ENCODE data around the gene CARHSP1. TPM values are rescaled to one million over a fixed set of nuclear protein-coding genes. Genes with fewer than 3 reads are reported as not detected.

The CARHSP1 gene
- total and polyA plus RNA-seq, 8 donors = 19.8 to 78.7 (median 32.3) TPM

- Histone ChIP-seq H3K27me3 (no peaks in the 10 kb centered on the region), H3K4me3 (peak overlapping the region; percentile 57 to 87 (median 58)), H3K27ac (peak overlapping the region; percentile 57 to 90 (median 86)), H3K9me3 (no peaks in the 10 kb centered on the region), H3K4me1 (peaks cover 11 to 57% (median 31%) of the 10 kb centered on the region in 3 donors), H3K36me3 (no peaks in the 10 kb centered on the region)
- FAIRE-seq (no peak), DNase-seq (peak in 5 of 6 donors; percentile 45 to 81 (median 74)), ATAC-seq (no peak)
- 1 to 3% methylated on average over 35 of the region's 35 CpGs for WGBS, 2 donors
- TF ChIP-seq, protein P1, sequence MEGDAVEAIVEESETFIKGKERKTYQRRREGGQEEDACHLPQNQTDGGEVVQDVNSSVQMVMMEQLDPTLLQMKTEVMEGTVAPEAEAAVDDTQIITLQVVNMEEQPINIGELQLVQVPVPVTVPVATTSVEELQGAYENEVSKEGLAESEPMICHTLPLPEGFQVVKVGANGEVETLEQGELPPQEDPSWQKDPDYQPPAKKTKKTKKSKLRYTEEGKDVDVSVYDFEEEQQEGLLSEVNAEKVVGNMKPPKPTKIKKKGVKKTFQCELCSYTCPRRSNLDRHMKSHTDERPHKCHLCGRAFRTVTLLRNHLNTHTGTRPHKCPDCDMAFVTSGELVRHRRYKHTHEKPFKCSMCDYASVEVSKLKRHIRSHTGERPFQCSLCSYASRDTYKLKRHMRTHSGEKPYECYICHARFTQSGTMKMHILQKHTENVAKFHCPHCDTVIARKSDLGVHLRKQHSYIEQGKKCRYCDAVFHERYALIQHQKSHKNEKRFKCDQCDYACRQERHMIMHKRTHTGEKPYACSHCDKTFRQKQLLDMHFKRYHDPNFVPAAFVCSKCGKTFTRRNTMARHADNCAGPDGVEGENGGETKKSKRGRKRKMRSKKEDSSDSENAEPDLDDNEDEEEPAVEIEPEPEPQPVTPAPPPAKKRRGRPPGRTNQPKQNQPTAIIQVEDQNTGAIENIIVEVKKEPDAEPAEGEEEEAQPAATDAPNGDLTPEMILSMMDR (IDR thresholded peaks at IDR 0.05) = no peak
- intact Hi-C loops (cut with DNase I) = no loop called here
Measured at GRCh38 chr16:8867216-8867931, 1.4 kb downstream of the CARHSP1 start.

DNA sequence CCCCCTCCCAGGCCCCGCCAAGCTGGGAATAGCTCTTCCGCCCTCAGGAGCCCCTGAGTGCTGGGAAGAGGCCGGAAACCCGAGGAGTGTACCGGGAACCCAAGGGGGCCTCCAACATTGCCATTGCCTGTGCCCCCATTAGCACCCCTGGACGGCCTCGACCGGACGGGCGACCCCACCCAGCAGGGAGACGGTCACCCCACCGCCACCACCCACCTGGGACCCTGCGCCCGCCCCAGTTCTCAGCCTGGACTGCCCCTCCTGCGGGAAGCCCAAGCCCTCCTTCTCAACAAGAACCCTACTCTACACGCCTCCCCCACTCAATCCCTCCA is 2.0 kb downstream of the CARHSP1 start:
- no peaks in the 10 kb centered on the region for H3K9me3 ChIP-seq
- FAIRE-seq = no peak
- ATAC-seq = no peak
- TF ChIP-seq, protein P1 (IDR thresholded peaks at IDR 0.05) = no peak
- intact Hi-C loops (cut with DNase I) = no loop called here
- peak overlapping the region; percentile 57 to 87 (median 58) for H3K4me3 ChIP-seq
- WGBS, 2 donors = 17 to 45% methylated on average over 13 to 16 of the region's 16 CpGs
- peak in 1 of 6 donors; percentile 83 for DNase-seq
- H3K4me1 ChIP-seq = peaks cover 11 to 63% (median 31%) of the 10 kb centered on the region in 3 donors
- H3K27ac ChIP-seq = peak overlapping the region; percentile 22 to 90 (median 73)
- H3K36me3 ChIP-seq = no peaks in the 10 kb centered on the region
- no peaks in the 10 kb centered on the region for H3K27me3 ChIP-seq

- ATAC-seq (no peak), FAIRE-seq (no peak), DNase-seq (peak in 2 of 6 donors; percentile 36 to 73)
- no peaks in the 10 kb centered on the region for H3K9me3 ChIP-seq
- intact Hi-C loops (cut with DNase I) = no loop called here
- TF ChIP-seq, protein P1 (IDR thresholded peaks at IDR 0.05) = no peak
- H3K36me3 ChIP-seq = no peaks in the 10 kb centered on the region
- H3K27me3 ChIP-seq = no peaks in the 10 kb centered on the region
- WGBS, 2 donors = 11 to 16% methylated on average over 30 of the region's 30 CpGs
- H3K4me3 ChIP-seq = peak overlapping the region; percentile 57 to 87 (median 58)
- peak overlapping the region; percentile 22 to 90 (median 73) for H3K27ac ChIP-seq
- peaks cover 11 to 67% (median 31%) of the 10 kb centered on the region in 3 donors for H3K4me1 ChIP-seq
Measured at GRCh38 chr16:8866118-8866883, 2.5 kb downstream of the CARHSP1 start.

DNA sequence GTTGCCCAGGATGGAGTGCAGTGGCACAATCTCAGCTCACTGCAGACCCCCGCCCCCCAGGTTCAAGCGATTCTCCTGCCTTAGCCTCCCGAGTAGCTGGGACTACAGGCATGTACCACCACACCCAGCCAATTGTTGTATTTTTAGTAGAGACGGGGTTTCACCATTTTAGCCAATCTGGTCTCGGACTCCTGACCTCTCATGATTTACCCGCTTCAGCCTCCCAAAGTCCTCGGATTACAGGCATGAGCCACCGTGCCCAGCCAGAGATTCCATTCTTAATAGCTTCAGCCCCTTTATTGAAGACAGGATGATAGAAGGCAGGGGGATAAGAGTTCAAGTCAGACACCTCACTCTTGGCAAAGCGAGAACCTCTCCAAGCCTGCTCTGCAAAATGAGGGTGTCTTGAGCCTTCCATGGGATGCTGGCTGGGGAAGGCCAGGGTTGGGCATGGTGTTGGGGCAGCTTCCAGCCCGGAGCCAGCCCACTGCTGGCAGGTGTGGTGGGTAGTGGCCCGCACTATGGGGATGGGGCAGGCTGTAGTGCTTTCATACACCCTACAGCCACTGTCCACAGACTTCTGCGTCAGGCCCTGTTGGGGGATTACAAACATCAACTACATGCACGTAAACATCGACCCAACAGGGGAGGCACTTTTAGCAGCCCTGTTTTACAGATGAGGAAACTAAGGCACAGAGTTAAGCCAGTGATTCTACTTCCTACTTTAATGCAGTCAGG is 3.5 kb downstream of the CARHSP1 start:
- TF ChIP-seq, protein P1 (IDR thresholded peaks at IDR 0.05) = no peak
- H3K4me3 ChIP-seq = no peak overlapping the region
- intact Hi-C loops (cut with DNase I) = no loop called here
- no peaks in the 10 kb centered on the region for H3K27me3 ChIP-seq
- peak in 1 of 6 donors; percentile 29 for DNase-seq
- H3K4me1 ChIP-seq = peaks cover 11 to 64% (median 31%) of the 10 kb centered on the region in 3 donors
- no peak for ATAC-seq
- peak overlapping the region in 2 of 4 donors; percentile 69 to 89 for H3K27ac ChIP-seq
- H3K36me3 ChIP-seq = no peaks in the 10 kb centered on the region
- WGBS, 2 donors = 90 to 92% methylated on average over 14 of the region's 14 CpGs
- H3K9me3 ChIP-seq = no peaks in the 10 kb centered on the region
- FAIRE-seq = no peak

All from pancreas (tissue), 10 donors.